Heart left ventricle (tissue), 13 donors: Measurements from ENCODE around the gene KHDRBS1.

Source experiments
- POLR2A ChIP-seq, 2 donors: fragments of 450-650 bp; IDR thresholded peaks; one replicate each; pipeline ENCODE4 v1.6.1; 2017; ENCODE audit warnings: antibody characterized with exemption in 2 of 2, mild to moderate bottlenecking in 2 of 2, moderate library complexity in 2 of 2
- TF ChIP-seq, protein P1 (sequence below), 12 donors: fragments of 200-600 bp; sonication (generic) in 4 of 12; IDR thresholded peaks; one replicate each; pipeline versions ENCODE4 v1.5.0 to v1.8.0; 2018 to 2022; ENCODE audit warnings: antibody characterized with exemption in 12 of 12, mild to moderate bottlenecking in 5 of 12
- donor health status: ischemic (EF 13 %, LVEDD 7.1; RV severe dilation, severe dysfunction).
- donor health status: DM: no; HTN: yes; CAD: no.
- donor health status: DM: no; HTN: no; CAD: no.
- donor health status: ischemic (EF 25% LVEDD 6.9; RV normal size, moderate dysfunction).
- donor health status: ischemic (EF 25% LVEDD 5.7; RV mildly dilated, moderate dysfunction).
- donor health status: ischemic (EF 35%, LVEDD 5.7; RV mildly dilated, moderate dysfunction).
- donor health status: nonischemic (EF 11% LVEDD 7.7; RV severe dilation, severe dysfunction).
- donor health status: DM: yes; HTN: yes; CAD: no.
- donor health status: PGD.
- donor health status: ischemic (EF 29% LVEDD 5.4; RV normal size, mild dysfunction).
- donor health status: nonischemic (EF 23%, LVEDD 6.1; RV moderate dilation, normal function).

DNA sequence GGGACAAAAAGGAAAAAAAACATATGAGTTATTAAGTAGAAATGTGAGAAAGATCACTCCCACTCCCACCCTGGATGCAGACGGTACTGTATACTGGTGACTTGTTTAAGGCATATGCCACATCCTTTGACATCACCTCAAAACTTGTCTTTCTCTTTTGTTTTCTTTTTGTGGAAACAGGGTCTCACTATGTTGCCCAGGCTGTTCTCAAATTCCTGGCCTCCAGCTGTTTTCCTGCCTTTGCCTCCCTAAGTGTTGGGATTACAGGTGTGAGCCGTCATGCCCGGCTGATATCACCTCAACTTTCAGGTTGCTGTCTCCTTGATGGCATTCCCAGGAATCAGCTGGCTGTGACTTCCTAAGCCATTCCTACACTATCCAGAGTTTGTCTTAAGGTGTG, 18.4 kb upstream of the KHDRBS1 start:
- TF ChIP-seq, protein P1, sequence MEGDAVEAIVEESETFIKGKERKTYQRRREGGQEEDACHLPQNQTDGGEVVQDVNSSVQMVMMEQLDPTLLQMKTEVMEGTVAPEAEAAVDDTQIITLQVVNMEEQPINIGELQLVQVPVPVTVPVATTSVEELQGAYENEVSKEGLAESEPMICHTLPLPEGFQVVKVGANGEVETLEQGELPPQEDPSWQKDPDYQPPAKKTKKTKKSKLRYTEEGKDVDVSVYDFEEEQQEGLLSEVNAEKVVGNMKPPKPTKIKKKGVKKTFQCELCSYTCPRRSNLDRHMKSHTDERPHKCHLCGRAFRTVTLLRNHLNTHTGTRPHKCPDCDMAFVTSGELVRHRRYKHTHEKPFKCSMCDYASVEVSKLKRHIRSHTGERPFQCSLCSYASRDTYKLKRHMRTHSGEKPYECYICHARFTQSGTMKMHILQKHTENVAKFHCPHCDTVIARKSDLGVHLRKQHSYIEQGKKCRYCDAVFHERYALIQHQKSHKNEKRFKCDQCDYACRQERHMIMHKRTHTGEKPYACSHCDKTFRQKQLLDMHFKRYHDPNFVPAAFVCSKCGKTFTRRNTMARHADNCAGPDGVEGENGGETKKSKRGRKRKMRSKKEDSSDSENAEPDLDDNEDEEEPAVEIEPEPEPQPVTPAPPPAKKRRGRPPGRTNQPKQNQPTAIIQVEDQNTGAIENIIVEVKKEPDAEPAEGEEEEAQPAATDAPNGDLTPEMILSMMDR (IDR thresholded peaks at IDR 0.05): no peak
- TF ChIP-seq POLR2A (IDR thresholded peaks at IDR 0.05): no peak
